MM.1S (cell line): ENCODE results near the gene HCN1.

Source experiments
- DNase-seq: peaks from one replicate; pipeline ENCODE4 v3.0.0-alpha.2; 2015
- H2AFZ ChIP-seq: fragments of 300-600 bp; sonication (generic); 2 replicates; pipeline ENCODE4 v1.6.0; 2016; ENCODE audit warnings: antibody characterized with exemption, low read length
- H3F3A ChIP-seq: fragments of 300-600 bp; sonication (generic); 2 replicates; pipeline ENCODE4 v1.6.1; 2016; ENCODE audit warnings: mild to moderate bottlenecking, antibody characterized with exemption, low read length, moderate library complexity, mixed read lengths; ENCODE audit not compliant: insufficient read depth
- H3K27ac ChIP-seq: fragments of 300-600 bp; sonication (generic); 2 replicates; pipeline ENCODE4 v1.5.1; 2016; ENCODE audit warnings: mild to moderate bottlenecking, low read length
- H3K27me3 ChIP-seq: fragments of 300-600 bp; sonication (generic); replicated peaks from 2 replicates; pipeline ENCODE4 v1.6.0; 2016; ENCODE audit warnings: low read length; ENCODE audit not compliant: insufficient read depth
- H3K36me3 ChIP-seq: fragments of 300-600 bp; sonication (generic); replicated peaks from 2 replicates; pipeline ENCODE4 v1.6.1; 2016; ENCODE audit warnings: mild to moderate bottlenecking, low read length, mixed read lengths; ENCODE audit not compliant: insufficient read depth
- H3K4me1 ChIP-seq: fragments of 300-600 bp; sonication (generic); 2 replicates; pipeline ENCODE4 v1.6.1; 2016; ENCODE audit warnings: low read length, mixed read lengths
- H3K4me2 ChIP-seq: fragments of 300-600 bp; sonication (generic); 2 replicates; pipeline ENCODE4 v1.6.0; 2016; ENCODE audit warnings: low read depth, low read length
- H3K4me3 ChIP-seq: fragments of 300-600 bp; sonication (generic); 2 replicates; pipeline ENCODE4 v1.5.1; 2016; ENCODE audit warnings: low read length, mixed read lengths
- H3K79me2 ChIP-seq: fragments of 300-600 bp; sonication (generic); 2 replicates; pipeline ENCODE4 v1.6.1; 2016; ENCODE audit warnings: mixed run types, low read length, mixed read lengths
- H3K9ac ChIP-seq: fragments of 300-600 bp; sonication (generic); 2 replicates; pipeline ENCODE4 v1.6.1; 2016; ENCODE audit warnings: low read length, mixed read lengths
- H3K9me2 ChIP-seq: fragments of 300-600 bp; sonication (generic); replicated peaks from 2 replicates; pipeline ENCODE4 v1.6.1; 2016; ENCODE audit warnings: mild to moderate bottlenecking, low read length, mixed read lengths; ENCODE audit not compliant: insufficient read depth
- H3K9me3 ChIP-seq: fragments of 300-600 bp; sonication (generic); replicated peaks from 2 replicates; pipeline ENCODE4 v1.6.1; 2016; ENCODE audit warnings: mild to moderate bottlenecking, low read length, mixed read lengths; ENCODE audit not compliant: insufficient read depth
- H4K20me1 ChIP-seq: fragments of 300-600 bp; sonication (generic); 2 replicates; pipeline ENCODE4 v1.6.1; 2016; ENCODE audit warnings: mild to moderate bottlenecking, low read length, moderate library complexity, mixed read lengths; ENCODE audit not compliant: insufficient read depth
- CTCF ChIP-seq: fragments of 300-600 bp; sonication (generic); IDR thresholded peaks from 2 replicates; pipeline ENCODE4 v1.5.1; 2016; ENCODE audit warnings: antibody characterized with exemption, low read length, mixed read lengths
- EZH2 ChIP-seq: fragments of 300-600 bp; sonication (generic); optimal IDR thresholded peaks from 2 replicates; pipeline ENCODE3; 2017; ENCODE audit warnings: low read depth, mild to moderate bottlenecking, antibody characterized with exemption, low read length, mixed read lengths
- EZH2phosphoT487 ChIP-seq: fragments of 300-600 bp; sonication (generic); IDR thresholded peaks from 2 replicates; pipeline ENCODE4 v1.6.1; 2018; ENCODE audit warnings: antibody characterized with exemption, low read length

HCN1 gene

GRCh38 chr5:45532826-45533624 lies 163.2 kb downstream of the HCN1 start:
- Histone ChIP-seq H3K79me2 (no peaks in the 10 kb centered on the region), H3K4me1 (no peaks in the 10 kb centered on the region), H3K4me3 (no peak overlapping the region), H3F3A (no peaks in the 10 kb centered on the region), H4K20me1 (no peaks in the 10 kb centered on the region), H3K9me3 (no peaks in the 10 kb centered on the region), H3K9ac (no peak overlapping the region), H3K9me2 (no peaks in the 10 kb centered on the region), H3K27ac (no peak overlapping the region), H3K36me3 (no peaks in the 10 kb centered on the region), H2AFZ (no peak overlapping the region), H3K4me2 (no peak overlapping the region), H3K27me3 (no peaks in the 10 kb centered on the region)
- TF ChIP-seq EZH2, result no peak
- TF ChIP-seq CTCF, result no peak
- no peak for TF ChIP-seq EZH2phosphoT487
- no peak for DNase-seq

- no peaks in the 10 kb centered on the region for H4K20me1 ChIP-seq
- H3F3A ChIP-seq, result no peaks in the 10 kb centered on the region
- H3K9ac ChIP-seq, result no peak overlapping the region
- no peaks in the 10 kb centered on the region for H3K9me2 ChIP-seq
- H3K9me3 ChIP-seq, result no peaks in the 10 kb centered on the region
- peak; percentile 62 for DNase-seq
- no peak overlapping the region for H3K27ac ChIP-seq
- TF ChIP-seq EZH2 (no peak), CTCF (peak; percentile 52), EZH2phosphoT487 (no peak)
- no peak overlapping the region for H3K4me3 ChIP-seq
- no peaks in the 10 kb centered on the region for H3K79me2 ChIP-seq
- H3K4me2 ChIP-seq, result no peak overlapping the region
- no peaks in the 10 kb centered on the region for H3K27me3 ChIP-seq
- no peaks in the 10 kb centered on the region for H3K4me1 ChIP-seq
- H3K36me3 ChIP-seq, result no peaks in the 10 kb centered on the region
- H2AFZ ChIP-seq, result 0 out of 2 replicates have a peak overlapping the region, but pooled peaks have one; percentile 24
Measured at GRCh38 chr5:45521067-45521466, 175.1 kb downstream of the HCN1 start.

- no peak overlapping the region for H3K9ac ChIP-seq
- no peaks in the 10 kb centered on the region for H3K79me2 ChIP-seq
- no peak for DNase-seq
- no peaks in the 10 kb centered on the region for H3K4me1 ChIP-seq
- no peak overlapping the region for H2AFZ ChIP-seq
- TF ChIP-seq EZH2 (no peak), CTCF (no peak), EZH2phosphoT487 (no peak)
- H3K4me2 ChIP-seq, result no peak overlapping the region
- H3F3A ChIP-seq, result no peaks in the 10 kb centered on the region
- no peak overlapping the region for H3K4me3 ChIP-seq
- H3K27ac ChIP-seq, result no peak overlapping the region
- no peaks in the 10 kb centered on the region for H3K9me3 ChIP-seq
- no peaks in the 10 kb centered on the region for H4K20me1 ChIP-seq
- no peaks in the 10 kb centered on the region for H3K27me3 ChIP-seq
- H3K9me2 ChIP-seq, result no peaks in the 10 kb centered on the region
- no peaks in the 10 kb centered on the region for H3K36me3 ChIP-seq
Measured at GRCh38 chr5:45512521-45512920, 183.7 kb downstream of the HCN1 start.
